Measurements from ENCODE around the gene BMF. TPM values are rescaled to one million over a fixed set of nuclear protein-coding genes. Genes with fewer than 3 reads are reported as not detected.

Gene BMF
- polyA plus RNA-seq, 1 donor from 2014 or later, result 5.8 TPM

DNA sequence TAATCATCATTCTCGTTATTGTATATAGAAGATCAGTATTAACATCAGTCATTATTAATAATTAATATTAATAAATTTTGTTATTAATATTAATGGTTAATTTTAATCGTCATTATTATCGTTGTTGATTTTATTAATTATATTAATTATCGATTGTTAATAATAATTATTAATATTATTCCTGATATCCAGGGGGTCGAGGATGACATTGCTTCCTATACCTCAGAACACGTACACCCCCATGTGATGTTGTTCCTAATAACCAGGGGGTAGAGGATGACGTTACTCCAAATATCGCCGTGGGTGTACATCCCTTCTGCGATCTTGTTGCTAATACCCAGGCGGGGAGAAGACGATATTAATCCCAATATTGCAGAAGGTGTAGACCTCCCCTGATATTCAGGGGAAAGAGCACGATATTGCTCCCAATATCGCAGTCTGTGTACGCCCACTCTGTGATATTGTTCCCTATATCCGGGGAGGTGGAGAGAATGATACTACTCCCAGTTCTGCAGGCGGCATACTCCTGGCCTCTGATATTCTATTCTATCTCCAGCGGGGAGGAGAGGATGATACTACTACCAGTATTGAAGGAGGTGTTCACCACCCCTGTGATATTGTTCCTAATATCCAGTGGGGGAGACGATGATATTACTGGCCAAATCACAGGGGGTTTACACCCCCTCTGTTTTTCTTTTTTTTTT lies 22.3 kb upstream of the BMF start:
- no peaks in the 10 kb centered on the region for H3K9me2 ChIP-seq (ENCODE audit: insufficient read depth, low read length)
- no peaks in the 10 kb centered on the region for H3K27me3 ChIP-seq (ENCODE audit: insufficient read depth, low read depth, low read length)
- H3K79me2 ChIP-seq (replicated peaks; ENCODE audit: insufficient read depth, low read length), result no peaks in the 10 kb centered on the region
- no peak overlapping the region for H3K27ac ChIP-seq (ENCODE audit: low read length)
- H3K9me3 ChIP-seq (ENCODE audit: low read length), result no peaks in the 10 kb centered on the region
- H2AFZ ChIP-seq (ENCODE audit: low read depth, low read length), result no peak overlapping the region
- no peak overlapping the region for H3K4me2 ChIP-seq (ENCODE audit: low read length)
- no peak overlapping the region for H3K4me3 ChIP-seq (ENCODE audit: low read length)
- no peaks in the 10 kb centered on the region for H4K20me1 ChIP-seq (ENCODE audit: insufficient read depth)
- TF ChIP-seq REST (IDR thresholded peaks at IDR 0.05; ENCODE audit: borderline replicate concordance), result no peak
- no peak for TF ChIP-seq POLR2AphosphoS5 (IDR thresholded peaks at IDR 0.05)
- no peaks in the 10 kb centered on the region for H3F3A ChIP-seq (ENCODE audit: insufficient read depth, low read length, poor library complexity, severe bottlenecking)
- H3K36me3 ChIP-seq (ENCODE audit: insufficient read depth, low read length), result no peaks in the 10 kb centered on the region
- no peak overlapping the region for H3K9ac ChIP-seq (ENCODE audit: low read length)

DNA sequence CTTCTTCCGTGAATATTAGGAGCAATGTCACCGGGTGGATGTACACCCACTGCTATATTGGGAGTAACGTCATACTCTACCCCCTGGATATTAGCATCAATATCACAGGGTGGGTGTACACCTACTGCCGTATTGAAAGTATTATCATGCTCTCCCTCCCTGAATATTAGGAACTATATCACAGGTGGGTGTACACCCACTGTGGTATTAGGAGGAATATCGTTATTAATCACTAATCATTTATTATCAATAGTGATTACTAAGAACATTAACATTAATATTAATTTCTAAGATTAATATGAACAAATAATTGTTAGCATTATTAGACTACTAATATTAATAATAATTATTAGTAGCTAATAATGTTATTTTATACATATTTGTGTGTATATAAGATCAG lies 21.4 kb upstream of the BMF start:
- Histone ChIP-seq H3K79me2 (replicated peaks; ENCODE audit: insufficient read depth, low read length) (no peaks in the 10 kb centered on the region), H3K27me3 (ENCODE audit: insufficient read depth, low read depth, low read length) (no peaks in the 10 kb centered on the region), H3F3A (ENCODE audit: insufficient read depth, low read length, poor library complexity, severe bottlenecking) (no peaks in the 10 kb centered on the region), H2AFZ (ENCODE audit: low read depth, low read length) (no peak overlapping the region), H3K27ac (ENCODE audit: low read length) (no peak overlapping the region), H3K9me3 (ENCODE audit: low read length) (no peaks in the 10 kb centered on the region), H4K20me1 (ENCODE audit: insufficient read depth) (no peaks in the 10 kb centered on the region), H3K4me2 (ENCODE audit: low read length) (no peak overlapping the region), H3K9me2 (ENCODE audit: insufficient read depth, low read length) (no peaks in the 10 kb centered on the region), H3K4me3 (ENCODE audit: low read length) (no peak overlapping the region), H3K36me3 (ENCODE audit: insufficient read depth, low read length) (no peaks in the 10 kb centered on the region), H3K9ac (ENCODE audit: low read length) (no peak overlapping the region)
- TF ChIP-seq RAD21 (conservative IDR thresholded peaks at IDR 0.05) (no peak), EP300 (conservative IDR thresholded peaks at IDR 0.05; ENCODE audit: poor library complexity, severe bottlenecking) (no peak), POLR2AphosphoS5 (IDR thresholded peaks at IDR 0.05) (no peak), MXI1 (conservative IDR thresholded peaks at IDR 0.05; ENCODE audit: poor library complexity, severe bottlenecking) (no peak), REST (IDR thresholded peaks at IDR 0.05; ENCODE audit: borderline replicate concordance) (no peak)
